Left cardiac atrium (tissue), 4 donors: Measurements from ENCODE around the gene SPIN2B. TPM values are rescaled to one million over a fixed set of nuclear protein-coding genes. Genes with fewer than 3 reads are reported as not detected.
"Not testable (repeated sequence)": the region's sequence is repeated elsewhere in the genome, so short reads cannot be mapped to it uniquely, and the experiment has no call there.

ENCODE experiments used
- ATAC-seq, 2 donors: fragments of 200-7000 bp; cut with Tn5 transposase; one replicate each; pipeline ENCODE4 v1.9.1; 2020; ENCODE audit warnings: mild to moderate bottlenecking in 2 of 2, moderate library complexity in 2 of 2
- DNase-seq: peaks from one replicate; pipeline ENCODE4 v3.0.0-alpha.2; 2020
- intact Hi-C, 2 donors: fragments of 100-400 bp; cut with DNase I; formaldehyde crosslinking; loops; one replicate each; pipeline versions ENCODE4 v1.14.1 to v1.15.1; 2022 to 2023
- total RNA-seq, 2 donors: library from RNA; stranded (reverse); fragmentation: NEBNext Ultra II Directional; extraction: Animal tissue kit (Norgen Biotek cat#: 25700); gene quantifications; one replicate each; pipeline ENCODE4 v1.2.1, GENCODE V29; 2021
- donor health status: DM: no; HTN: yes; CAD: no.
- donor health status: DM: no; HTN: yes; CAD: no; lungs with severe emphysema.
- donor health status: DM: yes; HTN: yes; CAD: no.
- donor health status: Dilated cardiomyopathy.

SPIN2B gene
- total RNA-seq, 2 donors from 2014 or later = 6.6 to 7.9 TPM

DNA sequence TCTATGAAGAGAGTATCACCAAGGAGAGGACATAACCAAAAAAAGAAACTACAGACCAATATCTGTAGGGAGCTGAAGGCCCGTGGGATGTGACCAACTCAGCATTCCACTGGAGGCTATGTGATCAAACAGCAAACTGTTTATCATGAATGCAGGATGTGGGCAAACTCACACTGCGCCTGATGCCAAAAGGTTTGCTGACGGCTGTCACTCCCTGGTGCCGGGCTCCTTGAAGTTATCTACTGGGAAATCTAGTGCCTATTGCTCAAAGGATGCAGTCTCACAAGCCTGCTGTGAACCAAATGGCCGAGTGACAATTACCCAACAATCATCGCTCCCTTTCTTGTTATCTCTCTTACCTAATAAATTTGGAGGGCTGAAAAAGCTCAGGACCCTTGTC, 18.4 kb downstream of the SPIN2B start:
- ATAC-seq, DNase-seq, intact Hi-C loops: not testable (repeated sequence)

DNA sequence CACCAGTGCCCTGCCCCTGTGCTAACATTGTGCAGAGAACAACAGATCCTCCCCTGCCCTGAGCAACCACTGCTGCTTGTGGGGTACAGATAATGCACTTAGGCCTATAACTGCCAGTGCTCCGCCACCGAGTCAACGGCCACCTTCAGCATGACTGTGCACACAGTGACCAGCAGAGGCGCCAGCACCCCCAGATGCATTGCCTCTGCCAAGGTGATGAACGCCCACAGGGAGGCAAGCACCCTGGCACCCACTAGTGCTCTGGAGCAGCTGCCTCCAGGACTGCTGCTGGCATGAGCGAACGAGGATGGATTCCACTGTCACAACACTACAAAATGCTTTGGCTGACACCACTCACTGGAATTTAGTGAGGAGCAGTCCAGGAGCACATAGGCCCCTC, 38.2 kb downstream of the SPIN2B start:
- intact Hi-C loops = no loop called here
- DNase-seq (no peak), ATAC-seq (no peak)

DNA sequence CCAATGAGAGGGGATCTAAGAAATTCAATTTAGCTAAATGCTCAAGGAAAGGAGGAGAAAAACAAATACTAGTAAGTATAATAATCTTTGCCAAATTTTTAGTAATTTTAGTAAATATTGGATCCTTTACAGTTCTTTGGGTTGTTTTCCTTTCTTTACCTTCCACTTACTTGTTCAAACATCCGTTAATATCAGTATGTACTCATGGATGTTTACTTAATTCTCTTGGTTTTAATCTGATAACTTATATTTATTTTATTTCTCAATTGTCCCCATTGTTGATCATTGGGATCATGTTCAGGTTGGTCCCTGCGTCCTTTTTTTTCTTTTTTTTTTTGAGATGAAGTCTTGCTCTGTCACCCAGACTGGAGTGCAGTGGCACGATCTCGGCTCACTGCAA, 46.9 kb downstream of the SPIN2B start:
- no peak for DNase-seq
- no peak for ATAC-seq
- intact Hi-C loops = no loop called here

DNA sequence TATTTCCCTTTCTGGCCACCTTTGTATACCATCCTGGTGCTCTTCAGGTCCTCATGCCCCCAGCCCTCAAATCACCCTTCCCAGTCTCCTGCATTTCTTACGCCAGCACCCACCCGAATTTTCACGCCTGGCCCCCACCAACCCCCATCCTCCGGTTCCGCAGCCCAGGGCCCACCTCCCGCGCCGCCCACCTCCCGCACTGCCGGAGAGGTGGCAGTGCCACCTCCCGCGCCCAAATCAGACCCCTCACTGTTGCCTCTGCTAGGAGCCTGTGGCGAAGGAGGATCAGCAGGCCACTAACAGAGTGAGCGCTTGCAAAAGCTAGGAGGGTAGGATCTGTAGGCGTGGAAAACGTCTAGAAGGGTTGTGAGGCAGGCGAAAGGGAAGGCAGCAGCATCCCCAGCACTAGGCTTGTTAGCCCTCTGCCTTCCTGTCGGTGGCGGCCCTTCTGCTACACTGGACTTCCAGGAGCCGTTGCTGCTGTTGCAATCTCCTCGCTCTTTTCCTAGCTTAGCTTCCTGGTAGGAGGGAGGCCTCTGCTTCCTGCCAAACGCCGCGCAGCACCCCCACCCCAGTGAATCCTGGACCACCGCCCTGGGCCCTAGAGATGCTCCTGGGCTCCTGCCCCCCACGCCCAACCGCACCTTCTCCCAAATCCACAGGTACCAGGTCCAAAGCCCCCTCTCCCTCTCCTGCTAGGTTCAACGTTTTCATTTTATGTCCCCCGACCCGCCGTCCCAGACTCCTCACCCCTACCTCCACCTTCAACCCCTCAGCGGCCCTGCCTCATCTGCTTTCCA, 51.0 kb downstream of the SPIN2B start:
- intact Hi-C loops = no loop called here
- ATAC-seq = no peak
- no peak for DNase-seq

Other genes with a start within 250 kb of the SPIN2B start
- gene SPIN3, start 126.0 kb downstream of the SPIN2B start, total RNA-seq = 1 to 10 TPM; 5.0 to 6.6 TPM
- under 1 TPM; 0.44 to 0.52 TPM for gene SPIN2A, start 15.8 kb upstream of the SPIN2B start, total RNA-seq
- gene FAAH2, start 165.2 kb upstream of the SPIN2B start, total RNA-seq = under 1 TPM; 0.41 to 0.55 TPM